HG03097 (cell line): ENCODE data around the gene CPSF3.

Experiments used
- ATAC-seq: cut with Tn5 transposase; IDR thresholded peaks from one replicate; pipeline ENCODE4 v1.9.1; 2021; ENCODE audit not compliant: unreplicated experiment, low FRiP score

The CPSF3 gene

GRCh38 chr2:9462886-9463697 lies 39.6 kb downstream of the CPSF3 start:
- ATAC-seq: no peak

- no peak for ATAC-seq
Measured at GRCh38 chr2:9463698-9464034, 40.2 kb downstream of the CPSF3 start.

- ATAC-seq: no peak
Measured at GRCh38 chr2:9465170-9465569, 41.7 kb downstream of the CPSF3 start.

GRCh38 chr2:9466147-9466683 lies 42.8 kb downstream of the CPSF3 start:
- ATAC-seq: no peak

- no peak for ATAC-seq
Measured at GRCh38 chr2:9467687-9468086, 44.2 kb downstream of the CPSF3 start.

- ATAC-seq: no peak
Measured at GRCh38 chr2:9471206-9471605, 47.8 kb downstream of the CPSF3 start.

- no peak for ATAC-seq
Measured at GRCh38 chr2:9472511-9472910, 49.1 kb downstream of the CPSF3 start.

- ATAC-seq: no peak
Measured at GRCh38 chr2:9473308-9473984, 50.0 kb downstream of the CPSF3 start.

GRCh38 chr2:9473985-9474360 lies 50.5 kb downstream of the CPSF3 start:
- peak; percentile 22 for ATAC-seq

GRCh38 chr2:9474361-9475057 lies 51.1 kb downstream of the CPSF3 start, which contains the start of gene IAH1:
IAH1 (plus strand) TSS chr2:9474551; CDS start chr2:9474567, 16 bp downstream.
- peak; percentile 58 for ATAC-seq

GRCh38 chr2:9477914-9478313 lies 54.5 kb downstream of the CPSF3 start:
- ATAC-seq: no peak

- no peak for ATAC-seq
Measured at GRCh38 chr2:9478526-9478925, 55.1 kb downstream of the CPSF3 start.

GRCh38 chr2:9480157-9480556 lies 56.7 kb downstream of the CPSF3 start:
- ATAC-seq: no peak

- ATAC-seq: no peak
Measured at GRCh38 chr2:9483107-9483506, 59.7 kb downstream of the CPSF3 start.

GRCh38 chr2:9484533-9484932 lies 61.1 kb downstream of the CPSF3 start:
- no peak for ATAC-seq

- no peak for ATAC-seq
Measured at GRCh38 chr2:9488583-9489547, 65.4 kb downstream of the CPSF3 start.

GRCh38 chr2:9490789-9491188 lies 67.3 kb downstream of the CPSF3 start:
- no peak for ATAC-seq

GRCh38 chr2:9492927-9493326 lies 69.5 kb downstream of the CPSF3 start:
- no peak for ATAC-seq

GRCh38 chr2:9493478-9493877 lies 70.0 kb downstream of the CPSF3 start:
- no peak for ATAC-seq

GRCh38 chr2:9494081-9494480 lies 70.6 kb downstream of the CPSF3 start:
- no peak for ATAC-seq
